Measurements from ENCODE around the gene SGMS1. TPM values are rescaled to one million over a fixed set of nuclear protein-coding genes. Genes with fewer than 3 reads are reported as not detected.
"Not testable (repeated sequence)": the region's sequence is repeated elsewhere in the genome, so short reads cannot be mapped to it uniquely, and the experiment has no call there.

The SGMS1 gene
- polyA plus RNA-seq, 1 experiment: 21.1 TPM

DNA sequence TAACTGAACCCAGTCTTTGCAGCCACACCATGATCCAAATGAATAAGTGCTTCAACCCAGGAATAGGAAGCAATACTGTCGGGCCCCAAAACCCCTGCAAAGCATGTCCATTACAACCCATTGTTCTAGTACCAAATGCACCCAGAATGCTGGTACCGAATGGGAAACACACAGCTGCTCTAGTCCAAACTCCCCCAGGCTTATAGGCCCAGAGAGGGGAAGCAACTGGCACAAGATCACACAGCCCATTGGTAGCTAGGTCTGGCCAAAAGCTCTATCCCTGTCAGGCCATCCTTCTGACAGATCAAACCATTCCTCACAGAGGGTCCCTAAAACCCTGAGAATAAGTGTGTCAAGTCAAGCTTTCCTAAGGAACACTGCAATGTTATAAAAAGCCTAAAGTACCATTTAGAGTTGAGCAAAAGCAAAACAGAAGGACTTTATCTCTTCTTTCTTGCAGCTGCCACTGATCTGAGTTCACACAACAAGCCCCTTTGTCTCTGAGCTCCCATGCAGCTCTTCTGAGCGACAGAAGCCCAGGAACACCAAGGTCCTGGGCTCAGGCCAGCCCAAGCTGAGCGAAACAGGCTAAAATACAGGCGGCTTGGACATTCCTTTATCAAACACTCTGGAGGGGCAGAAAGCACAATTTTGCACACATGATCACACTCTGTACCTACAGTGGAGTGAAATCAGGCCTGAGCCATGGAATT lies 116.7 kb downstream of the SGMS1 start:
- CTCF ChIA-PET: interaction anchor here (0.9 kb wide), 1 partner anchor 16 kb away, joined by 3 read pairs; no protein-coding TSS in a partner anchor
- TF ChIP-seq, protein P1, sequence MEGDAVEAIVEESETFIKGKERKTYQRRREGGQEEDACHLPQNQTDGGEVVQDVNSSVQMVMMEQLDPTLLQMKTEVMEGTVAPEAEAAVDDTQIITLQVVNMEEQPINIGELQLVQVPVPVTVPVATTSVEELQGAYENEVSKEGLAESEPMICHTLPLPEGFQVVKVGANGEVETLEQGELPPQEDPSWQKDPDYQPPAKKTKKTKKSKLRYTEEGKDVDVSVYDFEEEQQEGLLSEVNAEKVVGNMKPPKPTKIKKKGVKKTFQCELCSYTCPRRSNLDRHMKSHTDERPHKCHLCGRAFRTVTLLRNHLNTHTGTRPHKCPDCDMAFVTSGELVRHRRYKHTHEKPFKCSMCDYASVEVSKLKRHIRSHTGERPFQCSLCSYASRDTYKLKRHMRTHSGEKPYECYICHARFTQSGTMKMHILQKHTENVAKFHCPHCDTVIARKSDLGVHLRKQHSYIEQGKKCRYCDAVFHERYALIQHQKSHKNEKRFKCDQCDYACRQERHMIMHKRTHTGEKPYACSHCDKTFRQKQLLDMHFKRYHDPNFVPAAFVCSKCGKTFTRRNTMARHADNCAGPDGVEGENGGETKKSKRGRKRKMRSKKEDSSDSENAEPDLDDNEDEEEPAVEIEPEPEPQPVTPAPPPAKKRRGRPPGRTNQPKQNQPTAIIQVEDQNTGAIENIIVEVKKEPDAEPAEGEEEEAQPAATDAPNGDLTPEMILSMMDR (IDR thresholded peaks at IDR 0.05; ENCODE audit: insufficient read depth, low read depth, low read length): no peak
- no peak overlapping the region for H3K4me3 ChIP-seq (ENCODE audit: low read depth, low read length)
- H3K27me3 ChIP-seq (ENCODE audit: control insufficient read depth, insufficient read depth, low read length): no peaks in the 10 kb centered on the region
- no peak for DNase-seq (ENCODE audit: low read depth)
- POLR2A ChIA-PET: no interaction called here
- H3K36me3 ChIP-seq (ENCODE audit: control insufficient read depth, insufficient read depth, low read length): no peaks in the 10 kb centered on the region

DNA sequence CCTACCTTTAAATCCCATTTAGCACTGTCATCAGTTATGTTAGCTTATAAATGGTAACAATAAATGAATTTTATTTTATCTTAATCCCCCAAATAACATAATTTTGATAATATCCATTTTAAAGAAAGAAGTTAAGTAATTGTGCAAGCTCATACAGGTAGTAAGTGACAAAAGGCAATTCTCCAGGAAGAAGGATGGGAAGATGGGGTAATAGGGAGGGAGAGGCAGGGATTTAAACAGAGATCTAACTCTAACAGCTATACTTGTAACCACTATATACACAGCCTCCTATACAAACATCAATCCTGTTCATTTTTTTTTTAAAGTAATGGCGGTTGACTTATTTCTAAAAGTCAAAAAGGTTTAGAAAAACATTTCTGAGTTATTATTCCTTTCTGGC lies 119.4 kb downstream of the SGMS1 start:
- ChIA-PET POLR2A (no interaction called here), CTCF (no interaction called here)
- Histone ChIP-seq H3K4me3 (ENCODE audit: low read depth, low read length) (no peak overlapping the region), H3K27me3 (ENCODE audit: control insufficient read depth, insufficient read depth, low read length) (no peaks in the 10 kb centered on the region), H3K36me3 (ENCODE audit: control insufficient read depth, insufficient read depth, low read length) (no peaks in the 10 kb centered on the region)
- TF ChIP-seq, protein P1 (IDR thresholded peaks at IDR 0.05; ENCODE audit: insufficient read depth, low read depth, low read length): no peak
- no peak for DNase-seq (ENCODE audit: low read depth)

GRCh38 chr10:50503661-50504320 lies 120.0 kb downstream of the SGMS1 start:
- TF ChIP-seq, protein P1 (IDR thresholded peaks at IDR 0.05; ENCODE audit: insufficient read depth, low read depth, low read length): no peak
- ChIA-PET POLR2A (no interaction called here), CTCF (no interaction called here)
- Histone ChIP-seq H3K36me3 (ENCODE audit: control insufficient read depth, insufficient read depth, low read length) (no peaks in the 10 kb centered on the region), H3K27me3 (ENCODE audit: control insufficient read depth, insufficient read depth, low read length) (no peaks in the 10 kb centered on the region), H3K4me3 (ENCODE audit: low read depth, low read length) (no peak overlapping the region)
- DNase-seq (ENCODE audit: low read depth): no peak

- H3K27me3 ChIP-seq (ENCODE audit: control insufficient read depth, insufficient read depth, low read length); H3K36me3 ChIP-seq (ENCODE audit: control insufficient read depth, insufficient read depth, low read length); DNase-seq (ENCODE audit: low read depth); CTCF ChIA-PET; H3K4me3 ChIP-seq (ENCODE audit: low read depth, low read length); POLR2A ChIA-PET: not testable (repeated sequence)
These were observed 120.6 kb downstream of the SGMS1 start for GRCh38 chr10:50503156-50503555.

- Histone ChIP-seq H3K27me3 (ENCODE audit: control insufficient read depth, insufficient read depth, low read length) (no peaks in the 10 kb centered on the region), H3K36me3 (ENCODE audit: control insufficient read depth, insufficient read depth, low read length) (no peaks in the 10 kb centered on the region), H3K4me3 (ENCODE audit: low read depth, low read length) (no peak overlapping the region)
- no peak for DNase-seq (ENCODE audit: low read depth)
- ChIA-PET CTCF (no interaction called here), POLR2A (no interaction called here)
- TF ChIP-seq, protein P1 (IDR thresholded peaks at IDR 0.05; ENCODE audit: insufficient read depth, low read depth, low read length): no peak
These were observed 121.8 kb downstream of the SGMS1 start for GRCh38 chr10:50501924-50502452.
